Osteoblast (primary cell): ENCODE measurements around the gene SLC23A2. TPM values are rescaled to one million over a fixed set of nuclear protein-coding genes. Genes with fewer than 3 reads are reported as not detected.
A peak's percentile ranks its signal among the peaks of the same experiment; 100 is the strongest.
"Not testable (repeated sequence)": the region's sequence is repeated elsewhere in the genome, so short reads cannot be mapped to it uniquely, and the experiment has no call there.

ENCODE experiments used
- DNase-seq: peaks from one replicate; pipeline ENCODE4 v3.0.0; 2011; ENCODE audit warnings: low spot score, mixed read lengths; ENCODE audit not compliant: insufficient read length; ENCODE audit errors: missing footprints
- H2AFZ ChIP-seq: 2 replicates; pipeline ENCODE4 v1.6.0; 2011; ENCODE audit warnings: mild to moderate bottlenecking, low read length
- H3K27ac ChIP-seq: 2 replicates; pipeline ENCODE4 v1.5.1; 2011; ENCODE audit warnings: mild to moderate bottlenecking, low read depth, low read length, moderate library complexity
- H3K27me3 ChIP-seq: 2 replicates; pipeline ENCODE4 v1.6.0; 2012; ENCODE audit warnings: mild to moderate bottlenecking, control low read depth, inconsistent platforms, low read length, moderate library complexity; ENCODE audit not compliant: insufficient read depth
- H3K36me3 ChIP-seq: 2 replicates; pipeline ENCODE4 v1.5.1; 2011; ENCODE audit warnings: mild to moderate bottlenecking, low read length, control low read depth, moderate library complexity; ENCODE audit not compliant: insufficient read depth
- H3K4me1 ChIP-seq: 2 replicates; pipeline ENCODE4 v1.5.1; 2011; ENCODE audit warnings: mild to moderate bottlenecking, low read length, control low read depth, moderate library complexity; ENCODE audit not compliant: insufficient read depth
- H3K4me2 ChIP-seq: 2 replicates; pipeline ENCODE4 v1.6.0; 2011; ENCODE audit warnings: mild to moderate bottlenecking, low read length; ENCODE audit not compliant: insufficient read depth
- H3K4me3 ChIP-seq: fragments of 200-600 bp; sonication (generic); 3 replicates; pipeline ENCODE4 v1.5.1; 2012; ENCODE audit warnings: mild to moderate bottlenecking, low read length, inconsistent platforms; ENCODE audit not compliant: insufficient read depth
- H3K79me2 ChIP-seq: 2 replicates; pipeline ENCODE4 v1.6.0; 2012; ENCODE audit warnings: mild to moderate bottlenecking, low read length, control low read depth, inconsistent platforms; ENCODE audit not compliant: insufficient read depth
- H3K9me3 ChIP-seq: 2 replicates; pipeline ENCODE4 v1.5.1; 2011; ENCODE audit warnings: low read depth, low read length, control low read depth
- H4K20me1 ChIP-seq: 2 replicates; pipeline ENCODE4 v1.6.0; 2012; ENCODE audit warnings: mild to moderate bottlenecking, low read length, control low read depth; ENCODE audit not compliant: insufficient read depth
- CTCF ChIP-seq: IDR thresholded peaks from 2 replicates; pipeline ENCODE4 v1.5.1; 2011; ENCODE audit warnings: mild to moderate bottlenecking, low read depth, low read length, moderate library complexity; ENCODE audit errors: extremely low read depth
- total RNA-seq: library from RNA; depleted of rRNA; stranded (reverse); fragments of >200 nt; gene quantifications from 2 replicates; pipeline ENCODE4 v1.2.3, GENCODE V29; 2012

Gene SLC23A2
- total RNA-seq, 1 donor, result 20.6 TPM

GRCh38 chr20:5030348-5031205, 29.3 kb upstream of the SLC23A2 start:
- Histone ChIP-seq H3K79me2 (no peaks in the 10 kb centered on the region), H3K9me3 (no peaks in the 10 kb centered on the region), H3K4me1 (no peaks in the 10 kb centered on the region), H3K27me3 (peaks cover 4% of the 10 kb centered on the region), H4K20me1 (no peaks in the 10 kb centered on the region), H3K27ac (no peak overlapping the region), H3K4me2 (no peak overlapping the region), H2AFZ (no peak overlapping the region), H3K4me3 (no peak overlapping the region), H3K36me3 (no peaks in the 10 kb centered on the region)
- DNase-seq, result peak; percentile 31
- TF ChIP-seq CTCF, result no peak

DNA sequence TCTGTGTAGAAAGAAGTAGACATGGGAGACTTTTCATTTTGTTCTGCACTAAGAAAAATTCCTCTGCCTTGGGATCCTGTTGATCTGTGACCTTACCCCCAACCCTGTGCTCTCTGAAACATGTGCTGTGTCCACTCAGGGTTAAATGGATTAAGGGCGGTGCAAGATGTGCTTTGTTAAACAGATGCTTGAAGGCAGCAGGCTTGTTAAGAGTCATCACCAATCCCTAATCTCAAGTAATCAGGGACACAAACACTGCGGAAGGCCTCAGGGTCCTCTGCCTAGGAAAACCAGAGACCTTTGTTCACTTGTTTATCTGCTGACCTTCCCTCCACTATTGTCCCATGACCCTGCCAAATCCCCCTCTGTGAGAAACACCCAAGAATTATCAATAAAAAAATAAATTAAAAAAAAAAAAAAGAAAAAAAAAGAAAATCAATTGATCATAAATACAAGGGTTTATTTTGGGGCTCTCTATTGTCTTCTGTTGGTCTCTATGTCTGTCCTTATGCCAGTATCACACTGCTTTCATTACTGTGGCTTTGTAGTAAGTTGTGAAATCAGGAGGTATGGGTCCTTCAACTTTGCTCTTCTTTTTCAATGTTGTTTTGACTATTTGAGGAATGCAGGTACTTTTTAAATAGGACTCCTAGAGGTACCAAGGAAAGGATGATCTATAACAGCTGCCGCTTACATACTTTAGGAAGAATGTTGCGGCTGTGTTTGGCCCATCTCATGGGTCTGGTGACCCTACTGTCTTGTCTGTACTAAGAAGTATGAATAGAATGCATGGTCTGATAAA, 27.1 kb upstream of the SLC23A2 start:
- H3K27me3 ChIP-seq, H3K36me3 ChIP-seq, H3K4me3 ChIP-seq, DNase-seq, H2AFZ ChIP-seq, H3K27ac ChIP-seq, H3K9me3 ChIP-seq, H3K79me2 ChIP-seq, H3K4me1 ChIP-seq, H4K20me1 ChIP-seq, H3K4me2 ChIP-seq: not testable (repeated sequence)

DNA sequence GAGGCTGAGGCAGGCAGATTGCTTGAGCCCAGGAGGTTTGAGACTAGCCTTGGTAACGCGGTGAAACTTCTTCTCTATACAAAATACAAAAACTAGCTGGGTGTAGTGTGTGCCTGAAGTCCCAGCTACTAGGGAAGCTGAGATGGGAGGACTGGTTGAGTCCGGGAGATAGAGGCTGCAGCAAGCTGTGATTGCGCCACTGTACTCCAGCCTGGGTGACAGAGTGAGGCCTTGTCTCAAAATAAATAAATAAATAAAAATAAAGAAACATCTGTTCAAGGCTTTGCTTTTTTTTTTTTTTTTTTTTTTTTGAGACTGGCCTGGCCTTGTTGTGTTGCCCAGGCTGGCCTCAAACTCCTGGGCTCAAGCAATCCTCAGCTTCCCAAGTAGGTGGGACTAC, 23.7 kb upstream of the SLC23A2 start:
- Histone ChIP-seq H3K4me3 (no peak overlapping the region), H4K20me1 (no peaks in the 10 kb centered on the region), H3K36me3 (no peaks in the 10 kb centered on the region), H3K27ac (no peak overlapping the region), H2AFZ (no peak overlapping the region), H3K27me3 (no peaks in the 10 kb centered on the region), H3K4me2 (no peak overlapping the region), H3K4me1 (peaks cover 9% of the 10 kb centered on the region), H3K79me2 (no peaks in the 10 kb centered on the region), H3K9me3 (no peaks in the 10 kb centered on the region)
- no peak for DNase-seq
- TF ChIP-seq CTCF, result no peak

- Histone ChIP-seq H3K9me3 (no peaks in the 10 kb centered on the region), H2AFZ (no peak overlapping the region), H4K20me1 (no peaks in the 10 kb centered on the region), H3K27me3 (no peaks in the 10 kb centered on the region), H3K4me3 (no peak overlapping the region), H3K79me2 (no peaks in the 10 kb centered on the region), H3K27ac (no peak overlapping the region), H3K4me2 (no peak overlapping the region), H3K36me3 (no peaks in the 10 kb centered on the region), H3K4me1 (peaks cover 9% of the 10 kb centered on the region)
- peak; percentile 73 for DNase-seq
- TF ChIP-seq CTCF, result no peak
Measured at GRCh38 chr20:5024103-5024502, 22.8 kb upstream of the SLC23A2 start.

GRCh38 chr20:5023171-5023570, 21.9 kb upstream of the SLC23A2 start:
- not testable (repeated sequence) for H3K9me3 ChIP-seq, H3K4me2 ChIP-seq, H4K20me1 ChIP-seq, H3K4me1 ChIP-seq, DNase-seq, H3K36me3 ChIP-seq, H2AFZ ChIP-seq, H3K79me2 ChIP-seq, H3K27ac ChIP-seq, H3K4me3 ChIP-seq, H3K27me3 ChIP-seq
